ENCODE results near the gene GPR171.

Gene GPR171

DNA sequence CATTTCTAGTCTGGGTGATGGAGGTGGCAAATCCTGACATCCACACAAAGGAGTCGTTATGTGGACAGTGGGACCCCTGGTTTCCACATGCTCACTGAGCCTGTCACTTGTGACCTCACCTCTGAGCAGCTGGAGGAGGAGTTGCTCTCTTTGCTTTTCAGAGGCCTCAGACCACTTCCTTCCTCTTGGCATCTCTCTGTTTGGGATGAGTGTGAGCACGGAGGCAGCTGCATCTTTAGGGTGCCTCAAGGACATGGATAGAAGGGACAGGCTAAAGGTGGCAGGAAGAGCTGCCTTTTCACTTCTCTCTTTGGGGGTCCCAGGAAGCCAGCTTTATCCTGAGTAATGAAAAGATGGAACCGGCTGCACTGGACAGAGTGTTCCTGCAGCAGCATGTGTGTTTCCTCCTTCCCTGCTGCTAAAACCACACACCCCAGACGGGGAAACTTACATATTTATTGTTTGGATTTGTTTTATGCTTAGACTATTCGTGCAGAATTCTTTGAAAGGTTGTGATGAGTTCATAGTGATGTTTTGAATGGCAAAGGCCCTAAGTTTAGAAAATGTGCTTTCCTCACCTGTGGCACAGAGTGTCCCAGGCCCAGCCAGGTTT, 31.8 kb downstream of the GPR171 start:
- peak; percentile 33 for DNase-seq

DNA sequence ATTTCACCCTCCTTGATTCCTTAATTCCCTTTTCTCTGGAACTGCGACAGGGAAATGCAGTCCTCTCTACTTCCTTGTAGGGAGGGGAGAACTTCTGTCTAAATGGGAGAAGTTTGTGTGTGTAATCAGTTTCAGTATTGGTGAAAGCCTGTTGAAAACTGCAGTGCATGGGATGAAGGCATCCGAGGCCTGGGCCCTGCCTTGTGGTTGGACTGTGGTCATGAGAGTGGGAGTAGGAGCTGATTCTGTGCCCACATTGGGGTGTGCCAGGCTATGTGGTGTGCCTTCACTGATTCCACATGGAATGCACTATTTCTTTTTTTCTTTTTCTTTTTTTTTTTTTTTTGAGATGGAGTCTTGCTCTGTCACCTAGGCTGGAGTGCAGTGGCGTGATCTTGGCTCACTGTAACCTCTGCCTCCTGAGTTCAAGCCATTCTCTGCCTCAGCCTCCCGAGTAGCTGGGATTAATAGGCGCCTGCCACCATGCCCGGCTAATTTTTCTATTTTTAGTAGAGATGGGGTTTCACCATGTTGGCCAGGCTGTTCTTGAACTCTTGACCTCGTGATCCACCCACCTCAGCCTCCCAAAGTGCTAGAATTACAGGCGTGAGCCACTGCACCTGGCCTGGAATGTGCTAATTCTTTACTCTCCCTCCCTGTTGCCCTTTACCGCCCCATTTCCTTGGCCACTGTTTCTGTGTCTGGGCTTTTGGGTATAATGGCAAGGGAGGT, 32.9 kb downstream of the GPR171 start:
- DNase-seq = peak; percentile 31

DNA sequence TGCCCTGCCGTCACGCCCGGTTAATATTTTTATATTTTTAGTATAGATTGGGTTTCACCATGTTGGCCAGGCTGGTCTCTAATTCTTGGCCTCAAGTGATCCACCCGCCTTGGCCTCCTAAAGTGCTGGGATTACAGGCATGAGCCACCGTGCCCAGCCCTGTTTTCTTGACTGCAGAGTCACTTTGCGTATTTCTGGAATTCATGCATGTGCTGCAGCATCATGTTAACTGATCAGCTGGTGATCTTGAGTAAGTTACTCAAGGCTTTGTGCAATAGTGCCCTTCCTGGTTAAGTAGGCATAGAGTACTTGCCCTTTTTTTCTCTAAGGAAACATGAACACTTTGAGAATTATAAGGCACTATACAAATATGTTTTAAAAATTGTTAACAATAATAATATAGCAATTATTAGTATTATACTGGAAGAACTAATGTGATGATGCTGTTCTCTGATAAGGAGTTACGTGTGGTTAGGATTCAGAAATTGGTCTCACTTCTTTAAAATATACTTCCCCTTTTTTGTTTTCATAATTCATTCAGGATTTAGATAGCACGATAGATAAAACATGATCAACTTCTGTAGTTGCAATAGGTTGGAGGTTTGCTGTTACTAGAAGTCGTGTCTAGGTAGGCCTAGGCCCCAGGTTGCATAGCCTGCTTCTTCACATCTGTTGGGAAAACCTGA, 33.6 kb downstream of the GPR171 start:
- peak; percentile 23 for DNase-seq

DNA sequence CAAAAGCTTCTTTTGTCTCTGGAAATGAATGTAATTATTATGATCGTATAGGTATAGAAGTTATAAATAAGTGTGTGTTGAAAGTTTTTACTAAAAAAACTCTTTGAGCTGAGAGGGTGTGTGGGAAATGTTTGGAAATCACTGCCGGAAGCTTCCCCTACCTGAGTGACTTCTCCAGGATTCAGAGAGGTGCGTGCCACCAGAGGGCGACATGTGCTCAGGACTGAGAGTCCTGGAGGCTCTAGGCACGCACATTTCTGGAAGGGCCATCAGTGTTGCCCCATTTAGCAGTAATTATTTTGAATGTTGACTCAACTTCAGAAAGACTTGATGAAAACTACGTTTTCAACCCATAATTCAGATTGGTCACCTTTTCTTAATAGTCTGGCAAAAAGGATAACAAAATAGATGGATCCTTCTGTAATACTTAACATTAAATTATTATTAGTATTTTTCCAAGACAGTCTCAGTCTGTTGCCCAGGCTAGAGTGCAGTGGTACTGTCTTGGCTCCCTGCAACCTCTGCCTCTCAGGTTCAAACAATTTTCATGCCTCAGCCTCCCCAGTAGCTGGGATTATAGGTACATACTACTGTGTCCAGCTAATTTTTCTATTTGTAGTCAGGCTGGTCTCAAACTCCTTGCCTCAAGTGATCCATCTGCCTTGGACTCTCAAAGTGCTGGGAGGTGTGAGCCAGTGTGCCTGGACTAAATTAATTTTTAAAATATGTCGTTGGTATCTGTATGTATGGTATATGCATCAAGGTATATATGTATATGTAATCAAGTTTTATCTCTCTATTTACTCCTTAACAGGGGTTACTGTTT, 34.5 kb downstream of the GPR171 start:
- peak; percentile 68 for DNase-seq

DNA sequence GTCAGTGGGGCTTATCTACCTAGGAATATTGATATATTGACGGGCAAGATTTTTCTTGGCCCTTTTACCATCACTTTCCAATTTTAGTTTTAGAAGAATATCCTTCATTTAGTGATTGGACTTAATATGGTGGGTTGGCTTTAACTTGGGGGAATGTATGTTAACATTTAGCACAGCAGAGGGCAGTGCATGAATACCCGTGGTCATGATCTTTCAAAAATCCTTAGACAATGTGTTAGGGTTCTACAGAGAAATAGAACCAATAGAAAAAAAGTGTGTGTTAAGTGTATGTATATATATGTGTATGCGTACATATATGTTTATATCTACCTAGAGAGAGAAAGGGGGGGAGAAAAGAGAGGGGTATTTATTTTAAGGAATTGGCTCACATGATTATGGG, 36.9 kb downstream of the GPR171 start:
- DNase-seq = no peak

DNA sequence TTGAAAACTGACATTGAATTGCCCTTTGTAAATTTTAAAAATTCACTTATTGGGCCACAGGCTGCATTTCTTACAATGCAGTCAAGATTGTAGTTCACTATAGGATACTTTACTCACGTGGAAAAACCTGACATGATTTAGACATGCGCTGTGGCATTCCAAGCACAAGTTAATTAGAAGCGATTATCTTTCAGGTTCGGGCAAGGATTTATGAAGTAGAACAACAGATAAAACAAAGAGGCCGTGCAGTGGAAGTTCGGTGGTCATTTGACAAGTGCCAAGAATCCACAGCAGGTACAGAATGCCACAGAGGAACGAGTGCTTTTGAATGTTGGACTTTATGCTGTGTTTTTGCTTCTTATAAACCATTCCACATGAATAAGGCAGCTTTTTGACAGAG, 37.8 kb downstream of the GPR171 start:
- no peak for DNase-seq

DNA sequence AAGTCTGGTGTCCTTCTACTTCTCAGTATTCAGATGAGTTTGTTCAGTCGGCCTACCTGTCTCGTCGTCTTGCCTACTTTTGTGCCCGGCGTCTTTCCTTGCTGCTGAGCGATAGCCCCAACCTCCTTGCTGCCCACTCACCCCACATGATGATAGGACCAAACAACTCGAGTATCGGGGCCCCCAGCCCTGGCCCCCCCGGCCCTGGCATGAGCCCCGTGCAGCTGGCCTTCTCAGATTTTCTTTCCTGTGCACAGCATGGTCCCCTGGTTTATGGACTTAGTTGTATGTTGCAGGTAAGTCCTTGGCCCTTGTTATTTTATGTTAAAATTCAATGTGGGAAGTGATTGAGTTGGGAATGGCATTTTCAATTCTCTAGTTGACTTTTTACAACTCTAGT, 43.2 kb downstream of the GPR171 start:
- no peak for DNase-seq

DNA sequence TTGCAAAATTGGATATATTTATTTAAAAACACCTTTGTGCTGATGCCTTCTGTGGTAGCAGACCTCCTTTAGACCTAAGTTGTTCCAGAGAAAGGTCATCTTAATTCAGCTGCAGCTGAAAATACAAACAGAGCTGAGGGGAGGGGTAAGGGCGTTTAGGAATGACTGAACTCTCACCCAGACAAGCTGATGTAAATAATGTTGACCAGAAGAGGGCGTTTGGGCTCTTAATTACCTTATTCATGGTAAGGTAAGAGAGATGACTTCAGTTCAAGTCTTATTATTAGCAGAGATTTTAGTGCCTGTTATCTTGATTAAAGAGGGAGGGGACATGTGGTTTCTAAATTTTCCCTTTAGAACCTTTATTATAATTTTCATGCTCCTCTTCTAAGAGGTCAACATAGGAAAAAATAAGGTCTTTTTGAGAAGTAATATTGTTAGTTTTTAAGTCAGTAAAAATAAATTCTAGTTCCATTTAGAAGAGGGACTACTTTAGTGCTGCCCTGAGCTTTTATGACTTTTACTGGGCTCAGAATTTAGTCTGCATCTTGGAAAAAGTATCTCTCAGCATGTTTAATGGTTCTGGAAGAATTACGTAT, 46.3 kb downstream of the GPR171 start:
- no peak for DNase-seq

DNA sequence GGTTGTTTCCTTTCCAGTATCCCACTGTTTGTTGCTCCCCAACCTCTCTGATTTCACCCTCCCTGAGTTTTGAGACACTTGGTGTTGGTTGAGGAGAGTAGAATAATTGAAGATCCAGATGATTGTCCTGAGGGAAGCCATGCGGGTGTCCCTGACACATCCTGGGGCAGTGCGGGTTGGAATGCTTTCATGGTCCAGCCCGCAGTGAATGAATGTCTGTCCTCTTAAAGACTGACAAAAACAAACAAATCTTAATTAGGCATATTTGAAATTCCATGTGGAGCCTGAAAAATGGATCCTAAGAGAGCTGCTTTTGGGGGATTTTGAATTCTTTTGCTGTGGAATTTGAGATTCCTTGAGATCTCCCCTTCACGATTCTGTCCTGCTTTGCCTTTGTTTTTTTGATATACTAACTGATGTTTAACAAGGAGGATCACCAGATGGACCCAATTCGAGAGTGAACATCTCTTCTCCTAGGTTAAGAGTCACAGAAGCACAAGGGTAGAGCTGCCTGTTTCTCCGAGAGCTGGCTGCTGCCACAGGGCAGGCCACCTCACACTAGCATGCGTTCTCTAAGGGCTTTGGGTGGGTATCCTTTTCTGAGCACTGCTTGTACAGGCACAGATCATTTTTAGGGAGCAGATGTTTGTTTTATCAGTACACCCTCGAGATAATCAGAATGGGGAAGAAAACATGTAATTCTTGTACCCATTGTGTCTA, 47.4 kb downstream of the GPR171 start:
- no peak for DNase-seq

DNA sequence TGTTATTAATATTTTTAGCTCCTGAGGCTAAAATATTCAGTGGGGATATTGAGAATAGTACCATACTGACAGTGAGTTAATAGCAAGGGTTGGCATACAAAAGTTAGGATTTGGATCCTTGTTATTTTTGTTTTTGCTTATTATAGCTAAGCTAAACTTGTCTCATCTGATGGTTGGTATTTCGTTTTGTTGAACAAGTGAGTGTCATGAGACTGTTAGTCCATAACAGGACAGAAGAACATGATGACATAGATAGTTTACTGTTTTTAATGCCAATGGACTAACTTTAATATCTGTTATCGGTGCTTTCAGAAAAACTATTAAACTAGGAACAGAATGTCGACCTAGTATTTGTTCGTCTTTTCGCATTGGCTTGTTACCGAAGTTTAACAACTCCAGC, 48.5 kb downstream of the GPR171 start:
- DNase-seq = no peak

DNA sequence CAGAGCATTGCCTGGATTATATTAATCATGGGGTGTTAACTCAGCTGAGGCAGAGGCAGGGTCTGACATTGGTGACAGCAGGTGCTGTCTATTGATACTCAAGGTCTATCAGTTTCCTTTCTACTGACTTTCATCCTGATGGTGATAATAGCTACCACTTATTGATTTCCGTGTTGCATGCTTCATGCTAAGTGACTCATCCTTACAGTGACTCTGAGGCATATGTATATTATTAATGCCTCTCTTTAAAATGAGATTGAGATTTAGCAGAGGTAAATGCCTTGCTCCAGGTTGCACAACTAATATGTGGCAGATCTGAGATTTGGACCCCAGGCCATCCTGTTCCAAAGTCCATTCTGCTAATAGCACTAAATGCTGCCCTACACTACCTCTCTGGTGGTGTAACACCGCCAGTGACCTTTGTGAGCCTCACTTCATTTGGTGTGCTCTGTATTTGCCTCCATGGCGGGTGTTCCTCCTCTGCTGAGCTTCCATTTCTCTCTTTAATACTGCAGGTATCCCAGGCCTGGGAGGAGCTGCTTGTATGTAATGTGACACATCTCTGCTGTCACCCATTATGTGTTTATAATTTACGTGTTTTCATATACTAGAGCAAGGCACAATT, 50.4 kb downstream of the GPR171 start:
- no peak for DNase-seq

All from CD4-positive, alpha-beta T cell treated with Interferon gamma for 1 hour (primary cell).